GM19351 (cell line): Measurements from ENCODE around the gene WT1.

Source experiments
- ATAC-seq: cut with Tn5 transposase; IDR thresholded peaks from one replicate; pipeline ENCODE4 v1.9.1; 2021; ENCODE audit warnings: mild to moderate bottlenecking, moderate library complexity; ENCODE audit not compliant: unreplicated experiment

WT1 gene

GRCh38 chr11:32426192-32426591 lies 9.1 kb downstream of the WT1 start:
- no peak for ATAC-seq

DNA sequence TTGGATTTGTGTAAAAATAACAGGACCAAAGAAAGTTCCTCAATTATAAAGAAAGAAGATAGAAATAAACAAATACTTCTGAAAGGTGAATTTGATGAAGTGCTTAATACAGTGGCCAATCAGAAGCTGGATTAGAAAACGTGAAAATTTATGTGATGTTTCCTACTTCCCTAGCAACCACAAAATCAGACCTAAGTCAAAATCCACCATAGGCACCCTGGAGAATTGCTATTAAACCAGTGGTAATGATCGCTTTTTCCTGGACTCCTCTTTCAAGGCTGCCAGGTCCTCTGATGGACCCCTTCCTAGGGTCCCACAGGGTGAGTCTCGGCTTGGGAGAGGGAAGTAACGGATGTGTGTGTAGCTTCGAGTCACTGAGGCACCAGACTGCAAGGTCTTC lies 9.6 kb downstream of the WT1 start:
- no peak for ATAC-seq

- no peak for ATAC-seq
Measured at GRCh38 chr11:32422545-32422944, 12.8 kb downstream of the WT1 start.

- ATAC-seq: no peak
Measured at GRCh38 chr11:32421992-32422391, 13.3 kb downstream of the WT1 start.

DNA sequence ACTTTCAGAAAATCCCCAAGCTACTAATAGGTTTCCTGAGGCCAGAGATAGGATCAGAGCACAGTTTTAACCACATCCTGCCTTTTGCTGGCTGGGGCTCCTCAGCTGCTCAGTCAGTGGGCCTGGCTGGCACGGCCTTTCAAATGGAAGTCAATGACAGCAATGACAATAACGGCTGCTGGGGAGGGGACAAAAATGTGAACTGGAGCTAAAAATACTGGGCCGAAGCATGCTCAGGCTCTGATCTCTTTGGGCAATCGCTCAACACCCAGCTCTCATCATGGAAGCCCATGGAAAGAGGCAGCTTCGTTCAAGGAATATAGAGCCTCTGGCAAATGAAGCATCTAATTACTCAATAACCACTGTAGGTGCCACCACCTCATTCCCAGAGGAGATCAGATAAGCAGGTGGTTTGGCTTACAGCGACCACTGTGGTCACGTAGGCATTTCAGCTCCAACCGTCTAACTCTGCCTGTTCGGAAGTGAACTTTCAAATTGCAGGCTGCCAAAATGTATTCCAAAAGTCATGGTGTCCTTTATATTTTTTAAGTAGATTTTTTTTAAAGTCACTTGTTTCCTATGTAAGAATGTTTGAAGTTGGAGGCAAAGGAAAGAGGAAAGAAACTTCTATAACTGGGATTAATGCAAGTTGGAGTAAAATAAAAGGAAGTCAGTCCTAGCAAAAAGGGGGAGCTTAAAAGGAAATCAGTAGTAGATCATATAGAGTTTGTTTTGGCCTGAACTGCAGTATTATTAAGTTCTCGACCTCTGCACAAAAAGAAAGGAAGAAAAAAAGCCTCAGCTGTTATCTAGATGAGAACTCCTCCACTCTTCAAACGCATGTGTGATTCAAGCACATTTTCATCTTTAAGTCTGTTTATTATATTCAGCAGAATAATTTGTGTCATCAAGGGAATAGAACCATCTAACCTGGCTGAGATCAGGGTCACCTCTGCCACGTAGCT lies 14.1 kb downstream of the WT1 start:
- ATAC-seq: peak; percentile 87

DNA sequence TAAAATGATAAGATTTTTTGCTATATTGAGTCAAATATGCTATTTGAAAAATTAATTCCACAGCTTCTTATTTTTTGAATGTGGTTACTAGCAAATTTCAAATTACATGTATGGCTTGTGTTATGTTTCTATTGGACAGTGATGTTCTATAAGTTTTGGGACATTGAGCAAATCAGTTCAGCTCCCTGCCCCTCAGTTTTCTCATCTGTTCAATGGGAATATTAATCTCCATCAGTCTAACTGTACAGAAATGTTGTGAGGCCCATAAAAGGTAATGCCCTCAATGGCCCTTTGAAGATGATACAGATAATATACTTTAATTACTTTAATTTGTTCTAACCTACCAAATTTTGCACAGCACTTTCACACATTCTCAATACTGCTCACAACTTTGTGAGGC lies 15.2 kb downstream of the WT1 start:
- no peak for ATAC-seq

DNA sequence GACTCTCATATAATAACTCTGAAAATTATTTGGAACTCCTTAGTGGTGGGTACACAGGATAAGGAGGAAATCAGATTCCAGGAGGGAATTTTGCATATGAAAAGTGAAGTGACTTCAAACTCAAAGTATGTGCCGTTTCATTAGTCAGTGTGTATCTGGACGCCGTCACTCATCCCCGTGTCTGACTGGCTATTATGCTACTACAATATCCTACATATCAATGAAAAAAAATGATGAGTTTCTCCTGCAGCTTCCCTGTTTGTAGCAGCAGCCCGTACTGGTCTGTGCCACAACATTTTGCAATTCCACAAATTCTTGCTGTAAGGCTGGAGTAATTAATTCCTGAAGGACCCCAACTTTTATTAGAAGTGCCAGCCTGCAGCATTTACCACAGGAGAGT lies 16.5 kb downstream of the WT1 start:
- ATAC-seq: no peak

DNA sequence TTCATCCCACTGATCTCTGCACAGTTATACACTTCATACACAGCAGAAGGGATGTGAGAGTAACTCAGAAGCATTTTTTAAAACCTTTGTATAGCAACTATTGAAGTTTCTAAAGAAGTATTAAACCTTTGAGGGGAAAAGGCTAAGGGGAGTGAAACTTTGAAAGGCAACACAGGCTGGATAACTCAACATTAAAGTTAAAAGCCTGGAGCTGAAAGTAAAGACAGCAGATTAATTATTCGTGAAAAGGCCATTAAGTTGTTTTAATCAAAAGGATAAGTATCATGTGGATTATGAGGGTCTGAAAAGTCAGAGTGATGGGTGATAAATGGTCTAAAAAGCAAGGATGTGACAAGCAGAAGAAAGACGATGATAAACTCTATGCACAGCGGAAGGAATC lies 17.5 kb downstream of the WT1 start:
- ATAC-seq: no peak

GRCh38 chr11:32416301-32416700 lies 19.0 kb downstream of the WT1 start:
- ATAC-seq: no peak

GRCh38 chr11:32414925-32415324 lies 20.4 kb downstream of the WT1 start:
- ATAC-seq: no peak

DNA sequence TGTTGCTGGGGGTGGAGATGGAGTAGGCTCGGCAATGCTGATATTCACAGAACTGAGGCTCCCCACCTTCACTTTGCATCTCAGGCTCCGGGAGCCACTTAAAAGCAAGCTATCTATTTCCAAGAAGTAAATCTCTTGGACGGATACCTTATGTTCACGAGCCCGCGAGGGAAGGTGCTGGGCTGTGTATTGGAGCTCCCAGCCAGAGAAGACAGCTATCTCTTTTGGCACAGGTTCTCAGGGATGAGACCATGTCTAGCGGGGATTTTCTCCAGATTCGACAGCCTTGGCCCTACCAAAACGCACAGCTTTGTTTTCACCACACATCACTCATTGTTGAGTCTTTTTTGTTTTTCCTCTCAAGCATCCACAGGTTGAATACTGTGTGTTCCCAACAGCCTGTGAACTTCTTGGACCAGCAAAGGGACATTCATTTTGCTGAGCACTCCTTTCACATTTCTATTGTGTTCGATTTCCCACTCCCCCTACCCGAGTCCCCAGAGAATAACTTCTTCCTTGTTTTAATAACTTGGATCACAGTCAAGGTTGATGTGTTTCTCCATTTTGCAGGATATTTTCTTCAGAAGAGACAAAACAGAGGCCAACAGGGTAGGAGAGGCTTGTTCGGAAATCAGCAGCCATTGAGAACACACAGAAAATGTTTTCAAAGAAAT lies 23.3 kb downstream of the WT1 start:
- ATAC-seq: no peak

DNA sequence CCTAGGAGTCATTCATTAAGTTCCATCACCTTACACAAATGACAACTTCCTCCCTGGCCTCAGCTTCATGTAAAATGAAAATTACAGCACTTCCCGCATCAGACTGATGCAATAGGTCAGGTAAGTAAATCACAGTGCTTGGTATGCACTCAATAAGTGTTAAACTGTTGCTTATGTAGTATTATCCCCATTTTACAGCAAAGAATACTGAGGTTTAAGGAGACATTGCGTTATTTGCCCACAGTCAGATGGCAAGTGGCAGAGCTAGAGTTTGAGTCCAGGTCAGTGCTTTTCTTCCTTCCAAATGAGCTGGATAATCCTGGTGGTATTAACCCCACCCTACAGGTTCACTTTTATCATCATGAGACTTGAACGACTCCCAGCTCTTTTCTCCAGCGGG lies 29.7 kb downstream of the WT1 start:
- no peak for ATAC-seq

- ATAC-seq: no peak
Measured at GRCh38 chr11:32402836-32403235, 32.5 kb downstream of the WT1 start.

DNA sequence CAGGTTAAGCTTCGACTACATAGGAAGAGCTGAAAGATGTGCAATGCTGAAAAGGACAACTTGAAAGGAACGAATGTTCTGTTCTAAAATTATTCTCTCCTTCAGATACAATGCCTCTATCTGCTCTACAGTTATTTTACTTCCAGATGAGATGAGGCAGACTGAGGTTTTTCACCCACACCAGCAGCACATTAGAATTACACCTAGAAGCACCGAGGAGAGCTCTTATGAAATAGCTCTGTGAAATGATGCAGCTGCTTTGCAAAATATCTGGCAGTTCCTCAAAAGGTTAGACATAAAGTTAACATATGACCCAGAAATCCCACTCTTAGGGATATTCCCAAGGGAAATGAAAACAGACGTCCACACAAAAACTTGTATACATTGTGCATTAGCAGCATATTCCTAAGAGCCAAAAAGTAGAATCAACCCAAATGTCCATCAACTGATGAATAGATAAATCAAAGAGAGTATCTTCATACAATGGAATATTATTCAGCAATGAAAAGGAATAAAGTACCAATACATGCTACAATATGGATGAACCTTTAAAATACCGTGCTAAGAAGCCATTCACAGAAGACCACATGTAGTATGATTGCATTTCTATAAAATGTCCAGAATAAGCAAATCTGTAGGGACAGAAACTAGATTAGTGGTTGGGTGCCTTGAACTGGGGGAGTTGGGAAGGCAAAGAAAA lies 34.5 kb downstream of the WT1 start:
- no peak for ATAC-seq

- no peak for ATAC-seq
Measured at GRCh38 chr11:32400196-32400595, 35.1 kb downstream of the WT1 start.

DNA sequence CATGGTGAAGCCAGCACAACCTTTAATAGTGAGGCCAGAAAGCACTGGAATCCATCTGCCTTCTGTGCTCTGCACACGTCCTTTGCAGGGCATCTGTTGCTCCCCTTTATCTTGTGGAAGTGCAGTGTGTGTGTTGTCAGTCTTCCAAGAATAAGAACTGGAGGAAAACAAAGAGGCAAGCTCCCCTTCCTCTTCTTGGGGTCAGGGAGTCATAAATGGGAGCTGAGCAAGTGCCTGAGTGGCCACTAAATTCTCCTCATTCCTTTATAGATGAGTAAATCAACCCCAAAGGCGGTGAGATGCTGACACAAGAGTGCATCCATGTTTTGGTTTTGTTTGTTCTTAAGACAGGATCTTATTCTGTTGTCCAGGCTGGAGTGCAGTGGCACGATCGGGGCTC lies 38.3 kb downstream of the WT1 start:
- no peak for ATAC-seq

DNA sequence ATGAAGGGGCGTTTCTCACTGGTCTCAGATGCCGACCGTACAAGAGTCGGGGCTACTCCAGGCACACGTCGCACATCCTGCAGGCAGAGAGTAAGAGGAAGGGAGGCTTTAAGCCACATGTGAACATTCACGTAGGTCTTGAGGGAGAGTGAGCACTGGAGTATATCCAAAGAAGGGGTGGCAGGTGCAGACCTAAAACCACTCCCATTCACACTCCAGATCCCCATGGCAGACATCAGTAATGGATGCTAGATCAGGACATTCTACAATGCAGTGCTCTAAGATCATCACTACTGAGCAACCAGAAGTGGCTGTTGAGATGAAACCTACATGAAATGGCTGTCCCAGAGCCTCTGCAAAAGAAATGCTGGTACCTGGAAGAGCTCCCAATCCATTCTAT lies 39.0 kb downstream of the WT1 start:
- ATAC-seq: peak; percentile 65

- no peak for ATAC-seq
Measured at GRCh38 chr11:32395127-32395526, 40.2 kb downstream of the WT1 start.

GRCh38 chr11:32392840-32393239 lies 42.5 kb downstream of the WT1 start:
- no peak for ATAC-seq

GRCh38 chr11:32391956-32392553 lies 43.3 kb downstream of the WT1 start:
- ATAC-seq: no peak

GRCh38 chr11:32391479-32391878 lies 43.9 kb downstream of the WT1 start:
- no peak for ATAC-seq
